ENCODE data around the gene RTF1. TPM values are rescaled to one million over a fixed set of nuclear protein-coding genes. Genes with fewer than 3 reads are reported as not detected.

RTF1 gene
- total RNA-seq, 1 experiment from 2014 or later: 47.6 TPM

DNA sequence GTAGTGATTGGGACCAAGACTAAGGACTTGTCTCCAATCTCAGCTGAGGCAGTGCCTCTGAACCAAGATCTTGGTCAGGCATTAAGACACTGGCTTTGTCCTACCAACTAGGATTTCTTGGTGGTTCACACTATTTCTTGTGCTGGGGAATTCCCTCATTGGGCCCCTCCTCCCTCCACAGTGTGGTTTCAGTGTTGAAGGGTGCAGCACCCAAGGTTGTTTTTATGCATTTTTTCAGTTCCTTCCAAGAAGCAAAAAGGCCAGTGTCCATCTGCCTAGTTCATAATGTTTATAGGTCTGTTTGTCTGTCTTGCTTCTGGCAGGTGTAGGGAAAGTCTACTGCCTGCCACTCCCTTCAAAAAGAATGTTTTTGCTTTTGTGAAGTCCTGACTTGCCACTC, 66.2 kb downstream of the RTF1 start:
- no peak overlapping the region for H3K4me3 ChIP-seq (ENCODE audit: low read depth, low read length, poor library complexity, severe bottlenecking)
- no peaks in the 10 kb centered on the region for H3K4me1 ChIP-seq (ENCODE audit: insufficient read depth, low read length, poor library complexity, severe bottlenecking)
- no TSS peak for BruUV-seq (replicated peaks)
- DNase-seq (ENCODE audit: low spot score): no peak
- TF ChIP-seq EZH2 (IDR thresholded peaks at IDR 0.05; ENCODE audit: borderline replicate concordance, low read depth, low read length, poor library complexity, severe bottlenecking): no peak
- TF ChIP-seq, protein P1, sequence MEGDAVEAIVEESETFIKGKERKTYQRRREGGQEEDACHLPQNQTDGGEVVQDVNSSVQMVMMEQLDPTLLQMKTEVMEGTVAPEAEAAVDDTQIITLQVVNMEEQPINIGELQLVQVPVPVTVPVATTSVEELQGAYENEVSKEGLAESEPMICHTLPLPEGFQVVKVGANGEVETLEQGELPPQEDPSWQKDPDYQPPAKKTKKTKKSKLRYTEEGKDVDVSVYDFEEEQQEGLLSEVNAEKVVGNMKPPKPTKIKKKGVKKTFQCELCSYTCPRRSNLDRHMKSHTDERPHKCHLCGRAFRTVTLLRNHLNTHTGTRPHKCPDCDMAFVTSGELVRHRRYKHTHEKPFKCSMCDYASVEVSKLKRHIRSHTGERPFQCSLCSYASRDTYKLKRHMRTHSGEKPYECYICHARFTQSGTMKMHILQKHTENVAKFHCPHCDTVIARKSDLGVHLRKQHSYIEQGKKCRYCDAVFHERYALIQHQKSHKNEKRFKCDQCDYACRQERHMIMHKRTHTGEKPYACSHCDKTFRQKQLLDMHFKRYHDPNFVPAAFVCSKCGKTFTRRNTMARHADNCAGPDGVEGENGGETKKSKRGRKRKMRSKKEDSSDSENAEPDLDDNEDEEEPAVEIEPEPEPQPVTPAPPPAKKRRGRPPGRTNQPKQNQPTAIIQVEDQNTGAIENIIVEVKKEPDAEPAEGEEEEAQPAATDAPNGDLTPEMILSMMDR (conservative IDR thresholded peaks at IDR 0.05; ENCODE audit: low read depth, low read length): no peak
- ChIA-PET CTCF (no interaction called here), POLR2A (ENCODE audit: low non-redundant PET) (interaction anchor here (0.7 kb wide), 1 partner anchor 45 kb away, joined by 5 read pairs; no protein-coding TSS in a partner anchor)
- H3K36me3 ChIP-seq (ENCODE audit: insufficient read depth, low read length, poor library complexity, severe bottlenecking): peaks cover 32% of the 10 kb centered on the region
- no peaks in the 10 kb centered on the region for H3K9me3 ChIP-seq (ENCODE audit: low read depth, low read length, poor library complexity, severe bottlenecking)
- H3K27ac ChIP-seq (ENCODE audit: low read depth, low read length, poor library complexity, severe bottlenecking): no peak overlapping the region
- H3K27me3 ChIP-seq (replicated peaks; ENCODE audit: insufficient read depth, low read depth, low read length, poor library complexity): no peaks in the 10 kb centered on the region
- intact Hi-C loops (cut with micrococcal nuclease; ENCODE audit: unreplicated experiment): no loop called here

GRCh38 chr15:41483519-41483918, 66.6 kb downstream of the RTF1 start:
- POLR2A ChIA-PET (ENCODE audit: low non-redundant PET): interaction anchor here (0.7 kb wide), 1 partner anchor 45 kb away, joined by 5 read pairs; no protein-coding TSS in a partner anchor
- Histone ChIP-seq H3K4me3 (ENCODE audit: low read depth, low read length, poor library complexity, severe bottlenecking) (no peak overlapping the region), H3K4me1 (ENCODE audit: insufficient read depth, low read length, poor library complexity, severe bottlenecking) (no peaks in the 10 kb centered on the region), H3K27me3 (replicated peaks; ENCODE audit: insufficient read depth, low read depth, low read length, poor library complexity) (no peaks in the 10 kb centered on the region), H3K27ac (ENCODE audit: low read depth, low read length, poor library complexity, severe bottlenecking) (no peak overlapping the region), H3K9me3 (ENCODE audit: low read depth, low read length, poor library complexity, severe bottlenecking) (no peaks in the 10 kb centered on the region), H3K36me3 (ENCODE audit: insufficient read depth, low read length, poor library complexity, severe bottlenecking) (peaks cover 29% of the 10 kb centered on the region)
- BruUV-seq (replicated peaks): no TSS peak
- TF ChIP-seq EZH2 (IDR thresholded peaks at IDR 0.05; ENCODE audit: borderline replicate concordance, low read depth, low read length, poor library complexity, severe bottlenecking): no peak
- TF ChIP-seq, protein P1 (conservative IDR thresholded peaks at IDR 0.05; ENCODE audit: low read depth, low read length): no peak
- intact Hi-C loops (cut with micrococcal nuclease; ENCODE audit: unreplicated experiment): no loop called here
- no peak for DNase-seq (ENCODE audit: low spot score)
- CTCF ChIA-PET: no interaction called here

GRCh38 chr15:41484937-41485625, 68.2 kb downstream of the RTF1 start:
- H3K36me3 ChIP-seq (ENCODE audit: insufficient read depth, low read length, poor library complexity, severe bottlenecking): peaks cover 14% of the 10 kb centered on the region
- no peaks in the 10 kb centered on the region for H3K4me1 ChIP-seq (ENCODE audit: insufficient read depth, low read length, poor library complexity, severe bottlenecking)
- intact Hi-C loops (cut with micrococcal nuclease; ENCODE audit: unreplicated experiment): no loop called here
- H3K9me3 ChIP-seq (ENCODE audit: low read depth, low read length, poor library complexity, severe bottlenecking): no peaks in the 10 kb centered on the region
- ChIA-PET CTCF (no interaction called here), POLR2A (ENCODE audit: low non-redundant PET) (no interaction called here)
- no peak overlapping the region for H3K4me3 ChIP-seq (ENCODE audit: low read depth, low read length, poor library complexity, severe bottlenecking)
- H3K27me3 ChIP-seq (replicated peaks; ENCODE audit: insufficient read depth, low read depth, low read length, poor library complexity): no peaks in the 10 kb centered on the region
- no peak overlapping the region for H3K27ac ChIP-seq (ENCODE audit: low read depth, low read length, poor library complexity, severe bottlenecking)
- no TSS peak for BruUV-seq (replicated peaks)
- no peak for DNase-seq (ENCODE audit: low spot score)
- TF ChIP-seq, protein P1 (conservative IDR thresholded peaks at IDR 0.05; ENCODE audit: low read depth, low read length): no peak
- no peak for TF ChIP-seq EZH2 (IDR thresholded peaks at IDR 0.05; ENCODE audit: borderline replicate concordance, low read depth, low read length, poor library complexity, severe bottlenecking)

Data from A673 (cell line).